Lung (tissue), 12 donors: ENCODE measurements around the gene NUDT16L1. TPM values are rescaled to one million over a fixed set of nuclear protein-coding genes. Genes with fewer than 3 reads are reported as not detected.

Source experiments
- ATAC-seq: fragments of 200-7000 bp; cut with Tn5 transposase; one replicate; pipeline ENCODE4 v1.9.1; 2020; ENCODE audit warnings: moderate number of reproducible peaks; ENCODE audit not compliant: insufficient read depth, low FRiP score
- DNase-seq, 3 donors: peaks; one replicate each; pipeline ENCODE4 v3.0.0-alpha.2; 2013 to 2017
- H3K27ac ChIP-seq, 2 donors: one replicate each; pipeline ENCODE4 v1.5.1; 2013; ENCODE audit warnings: mild to moderate bottlenecking in 2 of 2, moderate library complexity in 2 of 2, control low read depth in 1 of 2, inconsistent platforms in 1 of 2, low read depth in 1 of 2, low read length in 1 of 2
- H3K27me3 ChIP-seq, 3 donors: one replicate each; pipeline ENCODE4 v1.5.1; 2013; ENCODE audit warnings: low read length in 2 of 3; ENCODE audit not compliant: control insufficient read depth in 3 of 3, insufficient read depth in 3 of 3
- H3K36me3 ChIP-seq, 4 donors: one replicate each; pipeline ENCODE4 v1.5.1; 2013; ENCODE audit warnings: low read length in 4 of 4, mild to moderate bottlenecking in 1 of 4, moderate library complexity in 1 of 4; ENCODE audit not compliant: control insufficient read depth in 4 of 4, insufficient read depth in 4 of 4
- H3K4me1 ChIP-seq, 5 donors: one replicate each; pipeline ENCODE4 v1.5.1; 2013; ENCODE audit warnings: low read length in 5 of 5, mild to moderate bottlenecking in 2 of 5, moderate library complexity in 1 of 5; ENCODE audit not compliant: control insufficient read depth in 5 of 5, insufficient read depth in 5 of 5
- H3K4me3 ChIP-seq: one replicate; pipeline ENCODE4 v1.5.1; 2013; ENCODE audit warnings: mild to moderate bottlenecking, control low read depth, moderate library complexity
- H3K9ac ChIP-seq, 2 donors: one replicate each; pipeline ENCODE4 v1.5.1; 2013; ENCODE audit warnings: low read length in 2 of 2, control low read depth in 1 of 2; ENCODE audit not compliant: insufficient read depth in 1 of 2
- H3K9me3 ChIP-seq, 4 donors: one replicate each; pipeline ENCODE4 v1.5.1; 2013; ENCODE audit warnings: low read length in 3 of 4, mild to moderate bottlenecking in 1 of 4, moderate library complexity in 1 of 4; ENCODE audit not compliant: control insufficient read depth in 4 of 4, insufficient read depth in 3 of 4
- CTCF ChIP-seq: IDR thresholded peaks from 2 replicates; pipeline ENCODE4 v1.5.1; 2012; ENCODE audit warnings: mild to moderate bottlenecking; ENCODE audit errors: control extremely low read depth, extremely low read depth
- WGBS, 2 donors: extraction: QIAGEN DNeasy Blood & Tissue Kit; methylation state at CpG; one replicate each; pipeline ENCODE4 v1.1.7; 2013; 5-methylcytosine and 5-hydroxymethylcytosine counted together
- polyA plus RNA-seq, 2 donors: library from polyadenylated mRNA; stranded (reverse); fragments of 200-250 nt; gene quantifications; one replicate each; pipeline ENCODE4 v1.2.1, GENCODE V29; 2013
- total RNA-seq, 2 donors: library from RNA; depleted of rRNA in 1 of 2; stranded (reverse); fragments of >200 nt in 1 of 2; gene quantifications; one replicate each; pipeline ENCODE4 v1.2.1, GENCODE V29; 2014 to 2021
- donor health status: control.
- donor health status: control.
- donor health status: Bipolar disorder and iron deficiency.
- donor health status: healthy.
- donor health status: DM: yes; HTN: yes; CAD: no.

Gene NUDT16L1
- total and polyA plus RNA-seq, 4 donors = 27.8 to 41.3 (median 32.3) TPM

- Histone ChIP-seq H3K27ac (peak overlapping the region; percentile 66 to 70), H3K9ac (peak overlapping the region in 1 of 2 donors; percentile 11), H3K4me1 (peaks cover 0 to 25% (median 8%) of the 10 kb centered on the region in 5 donors), H3K4me3 (peak overlapping the region; percentile 60), H3K27me3 (no peaks in the 10 kb centered on the region), H3K9me3 (no peaks in the 10 kb centered on the region), H3K36me3 (peaks cover 0 to 49% (median 17%) of the 10 kb centered on the region in 4 donors)
- WGBS, 2 donors = 17 to 18% methylated on average over 31 of the region's 31 CpGs
- TF ChIP-seq CTCF = no peak
- ATAC-seq = peak; percentile 1
- DNase-seq = peak in 1 of 3 donors; percentile 28
Measured at GRCh38 chr16:4692460-4693295, 684 bp upstream of the NUDT16L1 start.

- 1% methylated on average over 49 to 54 of the region's 54 CpGs for WGBS, 2 donors
- ATAC-seq = peak; percentile 31
- DNase-seq = peak; percentile 63 to 84 (median 69)
- no peaks in the 10 kb centered on the region for H3K27me3 ChIP-seq
- no peak for TF ChIP-seq CTCF
- H3K9ac ChIP-seq = peak overlapping the region in 1 of 2 donors; percentile 49
- H3K4me3 ChIP-seq = peak overlapping the region; percentile 99
- peaks cover 5 to 49% (median 21%) of the 10 kb centered on the region in 4 donors for H3K36me3 ChIP-seq
- peaks cover 0 to 25% (median 8%) of the 10 kb centered on the region in 5 donors for H3K4me1 ChIP-seq
- H3K27ac ChIP-seq = peak overlapping the region; percentile 93
- H3K9me3 ChIP-seq = no peaks in the 10 kb centered on the region
Measured at GRCh38 chr16:4693956-4694641, 737 bp downstream of the NUDT16L1 start.

- H3K4me1 ChIP-seq = peaks cover 0 to 25% (median 8%) of the 10 kb centered on the region in 5 donors
- no peak for TF ChIP-seq CTCF
Measured at GRCh38 chr16:4694642-4695451, 1.5 kb downstream of the NUDT16L1 start.

More at GRCh38 chr16:4694642-4695451, 1.5 kb downstream of the NUDT16L1 start:
- peak in 2 of 3 donors; percentile 20 to 39 for DNase-seq
- peak overlapping the region in 1 of 2 donors; percentile 46 for H3K27ac ChIP-seq
- H3K9ac ChIP-seq = no peak overlapping the region
- no peak overlapping the region for H3K4me3 ChIP-seq
- ATAC-seq = no peak
- no peaks in the 10 kb centered on the region for H3K27me3 ChIP-seq
- WGBS, 2 donors = 50 to 63% methylated on average over 22 to 26 of the region's 26 CpGs
- H3K9me3 ChIP-seq = no peaks in the 10 kb centered on the region
- H3K36me3 ChIP-seq = peaks cover 5 to 47% (median 25%) of the 10 kb centered on the region in 4 donors
